Measurements from ENCODE around the gene METTL26. TPM values are rescaled to one million over a fixed set of nuclear protein-coding genes. Genes with fewer than 3 reads are reported as not detected.

The METTL26 gene
- polyA plus RNA-seq, 2 of the 4 experiments (the other 2 are of a cell fraction) = 47.2 to 78.3 TPM

DNA sequence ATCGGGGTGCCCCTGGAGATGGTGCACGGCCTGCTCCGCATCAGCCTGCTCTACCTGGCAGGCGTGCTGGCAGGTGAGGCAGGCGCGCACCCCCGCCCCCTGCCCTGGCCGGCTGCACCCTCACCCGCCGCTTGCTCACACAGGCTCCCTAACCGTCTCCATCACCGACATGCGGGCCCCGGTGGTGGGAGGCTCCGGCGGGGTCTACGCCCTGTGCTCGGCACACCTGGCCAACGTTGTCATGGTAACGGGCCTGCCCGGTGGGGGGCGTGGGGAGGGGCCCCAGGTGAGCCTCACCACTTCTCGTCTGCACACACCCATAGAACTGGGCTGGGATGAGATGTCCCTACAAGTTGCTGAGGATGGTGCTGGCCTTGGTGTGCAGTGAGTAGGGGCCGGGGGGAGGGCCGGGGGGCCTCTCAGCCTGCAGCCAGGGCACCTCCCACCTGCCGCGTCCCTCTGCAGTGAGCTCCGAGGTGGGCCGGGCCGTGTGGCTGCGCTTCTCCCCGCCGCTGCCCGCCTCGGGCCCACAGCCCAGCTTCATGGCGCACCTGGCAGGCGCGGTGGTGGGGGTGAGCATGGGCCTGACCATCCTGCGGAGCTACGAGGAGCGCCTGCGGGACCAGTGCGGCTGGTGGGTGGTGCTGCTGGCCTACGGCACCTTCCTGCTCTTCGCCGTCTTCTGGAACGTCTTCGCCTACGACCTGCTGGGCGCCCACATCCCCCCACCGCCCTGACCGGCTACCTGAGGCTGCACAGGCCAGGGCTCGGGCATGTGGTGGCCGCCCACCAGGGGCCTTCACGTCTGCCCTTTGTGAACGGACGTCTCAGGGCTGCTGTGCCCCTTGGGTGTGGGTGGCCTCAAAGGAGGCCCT lies 41.4 kb upstream of the METTL26 start:
- FAIRE-seq = no peak
- no peak overlapping the region for H3K4me2 ChIP-seq
- TF ChIP-seq, protein P1, sequence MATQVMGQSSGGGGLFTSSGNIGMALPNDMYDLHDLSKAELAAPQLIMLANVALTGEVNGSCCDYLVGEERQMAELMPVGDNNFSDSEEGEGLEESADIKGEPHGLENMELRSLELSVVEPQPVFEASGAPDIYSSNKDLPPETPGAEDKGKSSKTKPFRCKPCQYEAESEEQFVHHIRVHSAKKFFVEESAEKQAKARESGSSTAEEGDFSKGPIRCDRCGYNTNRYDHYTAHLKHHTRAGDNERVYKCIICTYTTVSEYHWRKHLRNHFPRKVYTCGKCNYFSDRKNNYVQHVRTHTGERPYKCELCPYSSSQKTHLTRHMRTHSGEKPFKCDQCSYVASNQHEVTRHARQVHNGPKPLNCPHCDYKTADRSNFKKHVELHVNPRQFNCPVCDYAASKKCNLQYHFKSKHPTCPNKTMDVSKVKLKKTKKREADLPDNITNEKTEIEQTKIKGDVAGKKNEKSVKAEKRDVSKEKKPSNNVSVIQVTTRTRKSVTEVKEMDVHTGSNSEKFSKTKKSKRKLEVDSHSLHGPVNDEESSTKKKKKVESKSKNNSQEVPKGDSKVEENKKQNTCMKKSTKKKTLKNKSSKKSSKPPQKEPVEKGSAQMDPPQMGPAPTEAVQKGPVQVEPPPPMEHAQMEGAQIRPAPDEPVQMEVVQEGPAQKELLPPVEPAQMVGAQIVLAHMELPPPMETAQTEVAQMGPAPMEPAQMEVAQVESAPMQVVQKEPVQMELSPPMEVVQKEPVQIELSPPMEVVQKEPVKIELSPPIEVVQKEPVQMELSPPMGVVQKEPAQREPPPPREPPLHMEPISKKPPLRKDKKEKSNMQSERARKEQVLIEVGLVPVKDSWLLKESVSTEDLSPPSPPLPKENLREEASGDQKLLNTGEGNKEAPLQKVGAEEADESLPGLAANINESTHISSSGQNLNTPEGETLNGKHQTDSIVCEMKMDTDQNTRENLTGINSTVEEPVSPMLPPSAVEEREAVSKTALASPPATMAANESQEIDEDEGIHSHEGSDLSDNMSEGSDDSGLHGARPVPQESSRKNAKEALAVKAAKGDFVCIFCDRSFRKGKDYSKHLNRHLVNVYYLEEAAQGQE (IDR thresholded peaks at IDR 0.05) = no peak
- TF ChIP-seq, protein P2, sequence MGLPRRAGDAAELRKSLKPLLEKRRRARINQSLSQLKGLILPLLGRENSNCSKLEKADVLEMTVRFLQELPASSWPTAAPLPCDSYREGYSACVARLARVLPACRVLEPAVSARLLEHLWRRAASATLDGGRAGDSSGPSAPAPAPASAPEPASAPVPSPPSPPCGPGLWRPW (IDR thresholded peaks at IDR 0.05) = no peak
- TF ChIP-seq, protein P3, sequence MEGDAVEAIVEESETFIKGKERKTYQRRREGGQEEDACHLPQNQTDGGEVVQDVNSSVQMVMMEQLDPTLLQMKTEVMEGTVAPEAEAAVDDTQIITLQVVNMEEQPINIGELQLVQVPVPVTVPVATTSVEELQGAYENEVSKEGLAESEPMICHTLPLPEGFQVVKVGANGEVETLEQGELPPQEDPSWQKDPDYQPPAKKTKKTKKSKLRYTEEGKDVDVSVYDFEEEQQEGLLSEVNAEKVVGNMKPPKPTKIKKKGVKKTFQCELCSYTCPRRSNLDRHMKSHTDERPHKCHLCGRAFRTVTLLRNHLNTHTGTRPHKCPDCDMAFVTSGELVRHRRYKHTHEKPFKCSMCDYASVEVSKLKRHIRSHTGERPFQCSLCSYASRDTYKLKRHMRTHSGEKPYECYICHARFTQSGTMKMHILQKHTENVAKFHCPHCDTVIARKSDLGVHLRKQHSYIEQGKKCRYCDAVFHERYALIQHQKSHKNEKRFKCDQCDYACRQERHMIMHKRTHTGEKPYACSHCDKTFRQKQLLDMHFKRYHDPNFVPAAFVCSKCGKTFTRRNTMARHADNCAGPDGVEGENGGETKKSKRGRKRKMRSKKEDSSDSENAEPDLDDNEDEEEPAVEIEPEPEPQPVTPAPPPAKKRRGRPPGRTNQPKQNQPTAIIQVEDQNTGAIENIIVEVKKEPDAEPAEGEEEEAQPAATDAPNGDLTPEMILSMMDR (IDR thresholded peaks at IDR 0.05) = no peak
- peaks cover 40% of the 10 kb centered on the region for H3K4me1 ChIP-seq
- H3K27ac ChIP-seq = no peak overlapping the region
- H3K4me3 ChIP-seq = no peak overlapping the region
- CTCF ChIA-PET = interaction anchor here (1.1 to 2.6 kb wide), 5 partner anchors 9 to 35 kb away, joined by 3 to 21 read pairs (median 14); partner anchors contain the start of gene RHOT2
- no peaks in the 10 kb centered on the region for H3K9me3 ChIP-seq
- no peak for ATAC-seq
- WGBS (ENCODE audit: missing lambda C conversion rate) = 90% methylated on average over 25 of the region's 57 CpGs
- POLR2A ChIA-PET = no interaction called here
- DNase-seq (ENCODE audit: low read depth in 1 of 2, low spot score in 1 of 2) = no peak

DNA sequence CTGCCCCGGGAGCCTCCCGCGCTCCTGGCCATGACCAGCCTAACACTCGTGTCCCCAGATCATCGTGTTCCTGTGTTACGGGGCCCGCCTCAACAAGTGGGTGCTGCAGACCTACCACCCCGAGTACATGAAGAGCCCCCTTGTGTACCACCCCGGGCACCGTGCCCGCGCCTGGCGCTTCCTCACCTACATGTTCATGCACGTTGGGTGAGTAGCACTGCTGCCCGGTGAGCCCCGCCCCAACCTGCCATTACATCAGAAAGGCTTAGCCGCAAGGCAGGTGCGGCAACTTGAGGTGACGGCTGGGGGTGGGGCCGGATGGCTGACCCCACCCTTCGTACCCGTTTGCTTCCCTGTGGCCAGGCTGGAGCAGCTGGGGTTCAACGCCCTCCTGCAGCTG lies 40.8 kb upstream of the METTL26 start:
- no peak for DNase-seq (ENCODE audit: low read depth in 1 of 2, low spot score in 1 of 2)
- 92% methylated on average over 22 of the region's 23 CpGs for WGBS (ENCODE audit: missing lambda C conversion rate)
- ChIA-PET POLR2A (no interaction called here), CTCF (interaction anchor here (1.7 to 2.6 kb wide), 3 partner anchors 10 to 16 kb away, joined by 8 to 21 read pairs (median 10); partner anchors contain the start of gene RHOT2)
- no peak overlapping the region for H3K27ac ChIP-seq
- H3K4me2 ChIP-seq = no peak overlapping the region
- no peak for ATAC-seq
- no peak for TF ChIP-seq ZSCAN20 (CRISPR knock-in tag; IDR thresholded peaks at IDR 0.05)
- no peak for TF ChIP-seq SMC3 (IDR thresholded peaks at IDR 0.05)
- H3K9me3 ChIP-seq = no peaks in the 10 kb centered on the region
- H3K4me1 ChIP-seq = peaks cover 34% of the 10 kb centered on the region
- FAIRE-seq = no peak
- no peak overlapping the region for H3K4me3 ChIP-seq

DNA sequence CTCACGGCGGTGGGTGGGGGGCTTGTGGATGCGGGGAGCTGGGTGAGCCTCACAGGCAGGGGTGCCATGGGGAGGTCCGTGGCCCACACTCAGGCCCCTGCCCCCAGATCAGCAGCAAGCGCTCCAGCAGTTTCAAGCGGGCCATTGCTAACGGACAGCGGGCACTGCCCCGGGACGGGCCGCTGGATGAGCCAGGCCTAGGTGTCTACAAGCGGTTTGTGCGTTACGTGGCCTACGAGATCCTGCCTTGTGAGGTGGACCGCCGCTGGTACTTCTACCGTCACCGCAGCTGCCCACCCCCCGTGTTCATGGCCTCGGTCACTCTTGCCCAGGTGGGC lies 40.4 kb upstream of the METTL26 start:
- no peak for FAIRE-seq
- Histone ChIP-seq H3K4me1 (peaks cover 30% of the 10 kb centered on the region), H3K27ac (no peak overlapping the region), H3K9me3 (no peaks in the 10 kb centered on the region), H3K4me2 (no peak overlapping the region), H3K4me3 (no peak overlapping the region)
- ChIA-PET CTCF (interaction anchor here (1.2 to 2.6 kb wide), 4 partner anchors 10 to 24 kb away, joined by 3 to 21 read pairs (median 9); partner anchors contain the start of gene RHOT2), POLR2A (no interaction called here)
- no peak for ATAC-seq
- TF ChIP-seq CBX8 (IDR thresholded peaks at IDR 0.05) (no peak), HDAC2 (IDR thresholded peaks at IDR 0.05) (no peak), JUNB (IDR thresholded peaks at IDR 0.05) (no peak)
- WGBS (ENCODE audit: missing lambda C conversion rate) = 92% methylated on average over 9 of the region's 21 CpGs
- no peak for DNase-seq (ENCODE audit: low read depth in 1 of 2, low spot score in 1 of 2)

DNA sequence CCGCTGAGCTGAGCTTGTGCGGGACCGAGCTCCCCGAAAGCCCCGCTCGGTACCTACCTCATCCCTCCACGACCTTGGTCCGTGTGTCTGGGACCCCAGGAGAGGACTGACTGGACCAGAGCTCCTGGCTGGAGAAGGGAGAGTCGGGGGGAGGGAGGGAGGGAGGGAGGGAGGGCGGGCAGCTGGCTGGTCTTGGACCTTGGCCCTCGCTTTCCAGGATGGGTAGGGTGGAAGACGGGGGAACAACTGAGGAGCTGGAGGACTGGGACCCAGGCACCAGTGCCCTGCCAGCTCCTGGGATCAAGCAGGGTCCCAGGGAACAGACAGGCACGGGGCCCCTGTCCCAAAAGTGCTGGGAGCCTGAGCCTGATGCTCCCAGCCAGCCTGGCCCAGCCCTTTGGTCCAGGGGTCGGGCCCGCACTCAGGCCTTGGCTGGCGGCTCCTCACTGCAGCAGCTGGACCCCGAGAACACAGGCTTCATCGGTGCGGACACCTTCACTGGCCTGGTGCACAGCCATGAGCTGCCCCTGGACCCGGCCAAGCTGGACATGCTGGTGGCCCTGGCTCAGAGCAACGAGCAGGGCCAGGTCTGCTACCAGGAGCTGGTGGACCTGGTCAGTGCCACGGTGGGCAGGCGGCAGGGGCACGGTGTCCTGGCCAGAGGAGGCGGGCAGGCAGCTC lies 39.9 kb upstream of the METTL26 start:
- no peak for DNase-seq (ENCODE audit: low read depth in 1 of 2, low spot score in 1 of 2)
- CTCF ChIA-PET = interaction anchor here (1.0 to 2.6 kb wide), 6 partner anchors 10 to 83 kb away, joined by 3 to 21 read pairs (median 6); partner anchors contain the start of gene RHOT2
- Histone ChIP-seq H3K27ac (peak overlapping the region; percentile 63 to 84; a peak in 5 of 6 replicates), H3K4me1 (peaks cover 25% of the 10 kb centered on the region), H3K4me3 (peak overlapping the region; percentile 50), H3K9me3 (no peaks in the 10 kb centered on the region), H3K4me2 (peak overlapping the region; percentile 98)
- POLR2A ChIA-PET = interaction anchor here (1.2 to 1.3 kb wide), 2 partner anchors 16 to 27 kb away, joined by 3 to 6 read pairs; partner anchors contain the start of gene WDR90
- 80% methylated on average over 14 of the region's 25 CpGs for WGBS (ENCODE audit: missing lambda C conversion rate)
- no peak for ATAC-seq
- FAIRE-seq = no peak
- TF ChIP-seq HOXB5 (CRISPR knock-in tag; IDR thresholded peaks at IDR 0.05) (no peak), NFE2L2 (conservative IDR thresholded peaks at IDR 0.05; ENCODE audit: low read length) (no peak), PHF8 (IDR thresholded peaks at IDR 0.05; ENCODE audit: borderline replicate concordance, low read depth) (no peak), ESRRA (IDR thresholded peaks at IDR 0.05; ENCODE audit: borderline replicate concordance, low read length) (no peak), SMC3 (IDR thresholded peaks at IDR 0.05) (no peak)
- TF ChIP-seq, protein P4, sequence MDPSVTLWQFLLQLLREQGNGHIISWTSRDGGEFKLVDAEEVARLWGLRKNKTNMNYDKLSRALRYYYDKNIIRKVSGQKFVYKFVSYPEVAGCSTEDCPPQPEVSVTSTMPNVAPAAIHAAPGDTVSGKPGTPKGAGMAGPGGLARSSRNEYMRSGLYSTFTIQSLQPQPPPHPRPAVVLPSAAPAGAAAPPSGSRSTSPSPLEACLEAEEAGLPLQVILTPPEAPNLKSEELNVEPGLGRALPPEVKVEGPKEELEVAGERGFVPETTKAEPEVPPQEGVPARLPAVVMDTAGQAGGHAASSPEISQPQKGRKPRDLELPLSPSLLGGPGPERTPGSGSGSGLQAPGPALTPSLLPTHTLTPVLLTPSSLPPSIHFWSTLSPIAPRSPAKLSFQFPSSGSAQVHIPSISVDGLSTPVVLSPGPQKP (IDR thresholded peaks at IDR 0.05; ENCODE audit: low read depth, low read length) = no peak
- TF ChIP-seq, protein P5, sequence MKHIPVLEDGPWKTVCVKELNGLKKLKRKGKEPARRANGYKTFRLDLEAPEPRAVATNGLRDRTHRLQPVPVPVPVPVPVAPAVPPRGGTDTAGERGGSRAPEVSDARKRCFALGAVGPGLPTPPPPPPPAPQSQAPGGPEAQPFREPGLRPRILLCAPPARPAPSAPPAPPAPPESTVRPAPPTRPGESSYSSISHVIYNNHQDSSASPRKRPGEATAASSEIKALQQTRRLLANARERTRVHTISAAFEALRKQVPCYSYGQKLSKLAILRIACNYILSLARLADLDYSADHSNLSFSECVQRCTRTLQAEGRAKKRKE (CRISPR knock-in tag; IDR thresholded peaks at IDR 0.05; ENCODE audit: low read depth) = no peak
- TF ChIP-seq, protein P1 (IDR thresholded peaks at IDR 0.05) = no peak

Measured in A549 (cell line).